Mucosa of rectum (tissue), 2 donors: ENCODE measurements around the gene RPA3.

Experiments
- H3K27ac ChIP-seq, 2 donors: one replicate each; pipeline ENCODE4 v1.7.0; 2013; ENCODE audit warnings: inconsistent platforms in 2 of 2, low read depth in 2 of 2, low read length in 2 of 2
- H3K27me3 ChIP-seq, 2 donors: one replicate each; pipeline ENCODE4 v1.7.0; 2013; ENCODE audit warnings: low read length in 2 of 2; ENCODE audit not compliant: control insufficient read depth in 2 of 2, insufficient read depth in 2 of 2
- H3K36me3 ChIP-seq, 2 donors: one replicate each; pipeline ENCODE4 v1.7.0; 2013; ENCODE audit warnings: low read length in 2 of 2; ENCODE audit not compliant: control insufficient read depth in 2 of 2, insufficient read depth in 2 of 2
- H3K4me1 ChIP-seq, 2 donors: one replicate each; pipeline ENCODE4 v1.7.0; 2013; ENCODE audit warnings: low read length in 2 of 2, mild to moderate bottlenecking in 1 of 2; ENCODE audit not compliant: control insufficient read depth in 2 of 2, insufficient read depth in 2 of 2
- H3K4me3 ChIP-seq, 2 donors: one replicate each; pipeline ENCODE4 v1.7.0; 2013; ENCODE audit warnings: low read length in 2 of 2
- H3K9ac ChIP-seq, 2 donors: one replicate each; pipeline ENCODE4 v1.7.0; 2013; ENCODE audit warnings: low read length in 2 of 2, low read depth in 1 of 2, mild to moderate bottlenecking in 1 of 2
- H3K9me3 ChIP-seq, 2 donors: one replicate each; pipeline ENCODE4 v1.7.0; 2013; ENCODE audit warnings: low read length in 2 of 2; ENCODE audit not compliant: control insufficient read depth in 2 of 2
- donor health status: healthy.
- donor health status: Normal muscosa, but diverticular disease.

Gene RPA3

GRCh38 chr7:7736671-7737070, 18.3 kb upstream of the RPA3 start:
- H3K27ac ChIP-seq, result no peak overlapping the region
- no peaks in the 10 kb centered on the region for H3K36me3 ChIP-seq
- H3K27me3 ChIP-seq, result no peaks in the 10 kb centered on the region
- peaks cover 3 to 5% of the 10 kb centered on the region in 2 donors for H3K4me1 ChIP-seq
- H3K4me3 ChIP-seq, result no peak overlapping the region
- H3K9me3 ChIP-seq, result no peaks in the 10 kb centered on the region
- no peak overlapping the region for H3K9ac ChIP-seq

GRCh38 chr7:7732621-7733281, 14.3 kb upstream of the RPA3 start:
- Histone ChIP-seq H3K27ac (no peak overlapping the region), H3K27me3 (no peaks in the 10 kb centered on the region), H3K4me1 (no peaks in the 10 kb centered on the region), H3K4me3 (no peak overlapping the region), H3K9ac (no peak overlapping the region), H3K9me3 (no peaks in the 10 kb centered on the region), H3K36me3 (no peaks in the 10 kb centered on the region)

GRCh38 chr7:7731732-7732131, 13.3 kb upstream of the RPA3 start:
- Histone ChIP-seq H3K36me3 (no peaks in the 10 kb centered on the region), H3K9me3 (no peaks in the 10 kb centered on the region), H3K4me1 (no peaks in the 10 kb centered on the region), H3K27me3 (no peaks in the 10 kb centered on the region), H3K9ac (no peak overlapping the region), H3K27ac (no peak overlapping the region), H3K4me3 (no peak overlapping the region)

GRCh38 chr7:7720750-7721621, 2.6 kb upstream of the RPA3 start:
- no peaks in the 10 kb centered on the region for H3K9me3 ChIP-seq
- no peaks in the 10 kb centered on the region for H3K4me1 ChIP-seq
- no peak overlapping the region for H3K27ac ChIP-seq
- no peaks in the 10 kb centered on the region for H3K27me3 ChIP-seq
- no peak overlapping the region for H3K4me3 ChIP-seq
- H3K36me3 ChIP-seq, result no peaks in the 10 kb centered on the region
- H3K9ac ChIP-seq, result no peak overlapping the region

GRCh38 chr7:7720193-7720592, 1.8 kb upstream of the RPA3 start:
- H3K36me3 ChIP-seq, result no peaks in the 10 kb centered on the region
- no peaks in the 10 kb centered on the region for H3K27me3 ChIP-seq
- H3K4me3 ChIP-seq, result no peak overlapping the region
- H3K27ac ChIP-seq, result no peak overlapping the region
- no peaks in the 10 kb centered on the region for H3K9me3 ChIP-seq
- H3K9ac ChIP-seq, result no peak overlapping the region
- no peaks in the 10 kb centered on the region for H3K4me1 ChIP-seq

GRCh38 chr7:7719236-7719635, 829 bp upstream of the RPA3 start:
- H3K9me3 ChIP-seq, result no peaks in the 10 kb centered on the region
- no peaks in the 10 kb centered on the region for H3K4me1 ChIP-seq
- no peak overlapping the region for H3K4me3 ChIP-seq
- no peak overlapping the region for H3K9ac ChIP-seq
- no peak overlapping the region for H3K27ac ChIP-seq
- H3K27me3 ChIP-seq, result no peaks in the 10 kb centered on the region
- H3K36me3 ChIP-seq, result no peaks in the 10 kb centered on the region

- Histone ChIP-seq H3K27me3 (no peaks in the 10 kb centered on the region), H3K9me3 (no peaks in the 10 kb centered on the region), H3K4me1 (no peaks in the 10 kb centered on the region), H3K36me3 (no peaks in the 10 kb centered on the region), H3K27ac (no peak overlapping the region), H3K9ac (no peak overlapping the region), H3K4me3 (no peak overlapping the region)
Measured at GRCh38 chr7:7713730-7714129, 4.7 kb downstream of the RPA3 start.

GRCh38 chr7:7710469-7710868, 7.9 kb downstream of the RPA3 start:
- no peaks in the 10 kb centered on the region for H3K27me3 ChIP-seq
- H3K9ac ChIP-seq, result no peak overlapping the region
- no peak overlapping the region for H3K27ac ChIP-seq
- no peaks in the 10 kb centered on the region for H3K36me3 ChIP-seq
- H3K4me1 ChIP-seq, result no peaks in the 10 kb centered on the region
- H3K4me3 ChIP-seq, result no peak overlapping the region
- no peaks in the 10 kb centered on the region for H3K9me3 ChIP-seq

- H3K36me3 ChIP-seq, result no peaks in the 10 kb centered on the region
- H3K9ac ChIP-seq, result no peak overlapping the region
- H3K9me3 ChIP-seq, result no peaks in the 10 kb centered on the region
- H3K27me3 ChIP-seq, result no peaks in the 10 kb centered on the region
- no peak overlapping the region for H3K27ac ChIP-seq
- no peak overlapping the region for H3K4me3 ChIP-seq
- no peaks in the 10 kb centered on the region for H3K4me1 ChIP-seq
Measured at GRCh38 chr7:7709291-7709690, 9.1 kb downstream of the RPA3 start.

GRCh38 chr7:7707806-7708205, 10.6 kb downstream of the RPA3 start:
- H3K9me3 ChIP-seq, result no peaks in the 10 kb centered on the region
- H3K9ac ChIP-seq, result no peak overlapping the region
- H3K4me3 ChIP-seq, result no peak overlapping the region
- H3K27ac ChIP-seq, result no peak overlapping the region
- H3K4me1 ChIP-seq, result peaks cover 0 to 3% of the 10 kb centered on the region in 2 donors
- H3K36me3 ChIP-seq, result no peaks in the 10 kb centered on the region
- H3K27me3 ChIP-seq, result no peaks in the 10 kb centered on the region
